GM23338 (cell line): Measurements from ENCODE around the gene ZBBX. TPM values are rescaled to one million over a fixed set of nuclear protein-coding genes. Genes with fewer than 3 reads are reported as not detected.

Experiments
- ATAC-seq: fragments of 200-7000 bp; cut with Tn5 transposase; 3 replicates; pipeline ENCODE4 v1.9.1; 2020
- DNase-seq: peaks from one replicate; pipeline ENCODE4 v3.0.0-alpha.2; 2015; ENCODE audit warnings: low spot score
- H2AFZ ChIP-seq: fragments of 200-600 bp; sonication (generic); 2 replicates; pipeline ENCODE4 v1.8.0; 2016; ENCODE audit warnings: antibody characterized with exemption, mild to moderate bottlenecking, moderate library complexity
- H3F3A ChIP-seq: fragments of 200-600 bp; sonication (generic); replicated peaks from 2 replicates; pipeline ENCODE4 v1.8.0; 2017; ENCODE audit warnings: antibody characterized with exemption, mixed run types, low read depth
- H3K27ac ChIP-seq: fragments of 200-600 bp; sonication (generic); 2 replicates; pipeline ENCODE4 v1.6.1; 2016; ENCODE audit warnings: low read depth
- H3K27me3 ChIP-seq: fragments of 200-600 bp; sonication (generic); 2 replicates; pipeline ENCODE4 v1.8.0; 2016; ENCODE audit warnings: mild to moderate bottlenecking, mixed run types, moderate library complexity; ENCODE audit not compliant: insufficient read depth
- H3K36me3 ChIP-seq: fragments of 200-600 bp; sonication (generic); 2 replicates; pipeline ENCODE4 v1.8.0; 2016; ENCODE audit warnings: mild to moderate bottlenecking; ENCODE audit not compliant: insufficient read depth
- H3K4me1 ChIP-seq: fragments of 200-600 bp; sonication (generic); 2 replicates; pipeline ENCODE4 v1.8.0; 2016; ENCODE audit warnings: mild to moderate bottlenecking, moderate library complexity; ENCODE audit not compliant: insufficient read depth
- H3K4me2 ChIP-seq: fragments of 200-600 bp; sonication (generic); 2 replicates; pipeline ENCODE4 v1.7.1; 2017; ENCODE audit warnings: mixed run types
- H3K4me3 ChIP-seq: fragments of 200-600 bp; sonication (generic); 2 replicates; pipeline ENCODE4 v1.6.1; 2016; ENCODE audit warnings: mixed run types
- H3K79me2 ChIP-seq: fragments of 200-600 bp; sonication (generic); replicated peaks from 2 replicates; pipeline ENCODE4 v1.8.0; 2017; ENCODE audit warnings: mild to moderate bottlenecking; ENCODE audit not compliant: insufficient read depth
- H3K9me2 ChIP-seq: fragments of 200-600 bp; sonication (generic); 2 replicates; pipeline ENCODE4 v1.8.0; 2017; ENCODE audit not compliant: insufficient read depth
- H4K20me1 ChIP-seq: fragments of 200-600 bp; sonication (generic); replicated peaks from 2 replicates; pipeline ENCODE4 v1.8.0; 2017; ENCODE audit warnings: mild to moderate bottlenecking; ENCODE audit not compliant: insufficient read depth
- H3K27ac Mint-ChIP-seq: 2 replicates; pipeline ENCODE4 v1.8.0; 2020; ENCODE audit warnings: inconsistent platforms, mild to moderate bottlenecking, moderate library complexity, mixed read lengths
- H3K27me3 Mint-ChIP-seq: 3 replicates; pipeline ENCODE4 v1.8.0; 2022; ENCODE audit warnings: low read depth, mild to moderate bottlenecking, moderate library complexity, mixed read lengths, inconsistent platforms; ENCODE audit not compliant: insufficient read depth, poor library complexity
- H3K36me3 Mint-ChIP-seq: 3 replicates; pipeline ENCODE4 v1.8.0; 2021; ENCODE audit warnings: low read depth, mild to moderate bottlenecking, inconsistent platforms, moderate library complexity, mixed read lengths
- H3K4me1 Mint-ChIP-seq: 3 replicates; pipeline ENCODE4 v1.8.0; 2020; ENCODE audit warnings: mild to moderate bottlenecking, inconsistent platforms, mixed read lengths
- H3K4me3 Mint-ChIP-seq: 3 replicates; pipeline ENCODE4 v1.8.0; 2021; ENCODE audit warnings: moderate library complexity, mild to moderate bottlenecking, inconsistent platforms, mixed read lengths
- H3K9me3 Mint-ChIP-seq: 3 replicates; pipeline ENCODE4 v1.8.0; 2020; ENCODE audit warnings: moderate library complexity, mild to moderate bottlenecking, inconsistent platforms, mixed read lengths
- CREB1 ChIP-seq: fragments of 250-450 bp; sonication (Bioruptor Pico); IDR thresholded peaks from 2 replicates; pipeline ENCODE4 v1.5.0; 2020; ENCODE audit warnings: low read depth, mild to moderate bottlenecking, moderate library complexity
- EZH2 ChIP-seq: fragments of 200-600 bp; sonication (generic); IDR thresholded peaks from one replicate; pipeline ENCODE4 v1.8.0; 2017; ENCODE audit warnings: antibody characterized with exemption, mild to moderate bottlenecking, low read depth; ENCODE audit not compliant: unreplicated experiment
- EZH2phosphoT487 ChIP-seq: fragments of 200-600 bp; sonication (generic); IDR thresholded peaks from one replicate; pipeline ENCODE4 v1.8.1; 2018; ENCODE audit warnings: antibody characterized with exemption; ENCODE audit not compliant: unreplicated experiment
- JUNB ChIP-seq: IDR thresholded peaks from one replicate; pipeline ENCODE4 v1.6.1; 2016; ENCODE audit warnings: antibody characterized with exemption; ENCODE audit not compliant: unreplicated experiment
- NANOG ChIP-seq: IDR thresholded peaks from 2 replicates; pipeline ENCODE4 v1.6.1; 2016; ENCODE audit warnings: antibody characterized with exemption, borderline replicate concordance
- STAT1 ChIP-seq: IDR thresholded peaks from one replicate; pipeline ENCODE4 v1.6.1; 2016; ENCODE audit warnings: antibody characterized with exemption; ENCODE audit not compliant: unreplicated experiment
- ZNF114 ChIP-seq: fragments of 250-450 bp; sonication (Bioruptor Pico); IDR thresholded peaks from 2 replicates; pipeline ENCODE4 v1.5.0; 2020; ENCODE audit warnings: mild to moderate bottlenecking, moderate library complexity
- polyA plus RNA-seq: library from polyadenylated mRNA; unstranded; fragments of >200 nt; fragmentation: Nextera tagmentation; extraction: Ambion mirVana; gene quantifications from 2 replicates; pipeline ENCODE4 v1.2.1, GENCODE V29; 2016
- total RNA-seq: library from RNA; depleted of rRNA; stranded (reverse); fragments of >200 nt; shearing (Covaris generic); gene quantifications from 2 replicates; pipeline ENCODE4 v1.2.3, GENCODE V29; 2014
- TF ChIP-seq, protein P1 (sequence below): IDR thresholded peaks from one replicate; pipeline ENCODE4 v1.6.1; 2018; ENCODE audit warnings: antibody characterized with exemption; ENCODE audit not compliant: unreplicated experiment
- TF ChIP-seq, protein P2 (sequence below), 2 experiments: fragments of 200-600 bp in 1 of 2; sonication (generic) in 1 of 2; conservative IDR thresholded peaks; 2 replicates each; pipeline versions ENCODE4 v1.5.1 to v1.6.1; 2016 to 2017; ENCODE audit warnings: antibody characterized with exemption in 2 of 2, low read depth in 2 of 2, mild to moderate bottlenecking in 2 of 2, moderate library complexity in 1 of 2
- TF ChIP-seq, protein P3 (sequence below): IDR thresholded peaks from 2 replicates; pipeline ENCODE4 v1.6.1; 2016; ENCODE audit warnings: antibody characterized with exemption
- TF ChIP-seq, protein P4 (sequence below): fragments of 250-450 bp; sonication (Bioruptor Pico); IDR thresholded peaks from 2 replicates; pipeline ENCODE4 v1.5.0; 2020; ENCODE audit warnings: mild to moderate bottlenecking, moderate library complexity

The ZBBX gene
- total and polyA plus RNA-seq, 2 experiments from 2014 or later: 0.90 to 1.1 TPM

DNA sequence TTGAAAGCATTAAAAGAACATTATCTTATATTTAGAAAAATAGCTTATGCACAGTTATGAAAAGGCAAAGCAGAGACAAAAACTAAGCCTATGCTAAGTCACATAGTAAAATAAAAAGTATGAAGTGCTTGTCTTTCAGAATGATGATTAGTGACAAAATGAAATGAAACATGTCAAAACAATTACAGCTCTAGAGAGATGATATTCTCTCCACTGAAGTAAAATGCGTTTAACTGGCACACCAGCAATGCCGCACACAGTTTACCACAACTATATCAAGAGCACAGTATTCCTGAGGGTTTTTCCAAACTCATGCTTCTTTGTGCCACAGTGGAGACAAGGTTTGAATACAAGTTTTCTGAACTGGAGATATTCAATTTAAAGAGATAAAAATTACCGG lies 2.1 kb upstream of the ZBBX start:
- Histone ChIP-seq H3K9me2 (no peaks in the 10 kb centered on the region), H3K4me2 (no peak overlapping the region), H3K36me3 (no peaks in the 10 kb centered on the region), H3K79me2 (no peaks in the 10 kb centered on the region), H4K20me1 (no peaks in the 10 kb centered on the region), H3K27ac (no peak overlapping the region), H3K4me1 (0 out of 2 replicates have a peak, but pooled peaks cover 3% of the 10 kb centered on the region), H3F3A (no peaks in the 10 kb centered on the region), H2AFZ (no peak overlapping the region), H3K27me3 (no peaks in the 10 kb centered on the region), H3K4me3 (no peak overlapping the region)
- no peak for ATAC-seq
- peaks cover 2% of the 10 kb centered on the region for H3K27me3 Mint-ChIP-seq
- no peaks in the 10 kb centered on the region for H3K9me3 Mint-ChIP-seq
- H3K27ac Mint-ChIP-seq: no peak overlapping the region
- no peak overlapping the region for H3K4me3 Mint-ChIP-seq
- H3K4me1 Mint-ChIP-seq: peaks cover 9% of the 10 kb centered on the region; the same call in 2 of the 3 replicates
- no peak for TF ChIP-seq STAT1
- no peak for TF ChIP-seq EZH2phosphoT487
- TF ChIP-seq ZNF114 (CRISPR knock-in tag): no peak
- TF ChIP-seq NANOG: no peak
- no peak for TF ChIP-seq CREB1 (CRISPR knock-in tag)
- TF ChIP-seq, protein P1, sequence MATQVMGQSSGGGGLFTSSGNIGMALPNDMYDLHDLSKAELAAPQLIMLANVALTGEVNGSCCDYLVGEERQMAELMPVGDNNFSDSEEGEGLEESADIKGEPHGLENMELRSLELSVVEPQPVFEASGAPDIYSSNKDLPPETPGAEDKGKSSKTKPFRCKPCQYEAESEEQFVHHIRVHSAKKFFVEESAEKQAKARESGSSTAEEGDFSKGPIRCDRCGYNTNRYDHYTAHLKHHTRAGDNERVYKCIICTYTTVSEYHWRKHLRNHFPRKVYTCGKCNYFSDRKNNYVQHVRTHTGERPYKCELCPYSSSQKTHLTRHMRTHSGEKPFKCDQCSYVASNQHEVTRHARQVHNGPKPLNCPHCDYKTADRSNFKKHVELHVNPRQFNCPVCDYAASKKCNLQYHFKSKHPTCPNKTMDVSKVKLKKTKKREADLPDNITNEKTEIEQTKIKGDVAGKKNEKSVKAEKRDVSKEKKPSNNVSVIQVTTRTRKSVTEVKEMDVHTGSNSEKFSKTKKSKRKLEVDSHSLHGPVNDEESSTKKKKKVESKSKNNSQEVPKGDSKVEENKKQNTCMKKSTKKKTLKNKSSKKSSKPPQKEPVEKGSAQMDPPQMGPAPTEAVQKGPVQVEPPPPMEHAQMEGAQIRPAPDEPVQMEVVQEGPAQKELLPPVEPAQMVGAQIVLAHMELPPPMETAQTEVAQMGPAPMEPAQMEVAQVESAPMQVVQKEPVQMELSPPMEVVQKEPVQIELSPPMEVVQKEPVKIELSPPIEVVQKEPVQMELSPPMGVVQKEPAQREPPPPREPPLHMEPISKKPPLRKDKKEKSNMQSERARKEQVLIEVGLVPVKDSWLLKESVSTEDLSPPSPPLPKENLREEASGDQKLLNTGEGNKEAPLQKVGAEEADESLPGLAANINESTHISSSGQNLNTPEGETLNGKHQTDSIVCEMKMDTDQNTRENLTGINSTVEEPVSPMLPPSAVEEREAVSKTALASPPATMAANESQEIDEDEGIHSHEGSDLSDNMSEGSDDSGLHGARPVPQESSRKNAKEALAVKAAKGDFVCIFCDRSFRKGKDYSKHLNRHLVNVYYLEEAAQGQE: no peak
- TF ChIP-seq JUNB: no peak
- TF ChIP-seq, protein P2, sequence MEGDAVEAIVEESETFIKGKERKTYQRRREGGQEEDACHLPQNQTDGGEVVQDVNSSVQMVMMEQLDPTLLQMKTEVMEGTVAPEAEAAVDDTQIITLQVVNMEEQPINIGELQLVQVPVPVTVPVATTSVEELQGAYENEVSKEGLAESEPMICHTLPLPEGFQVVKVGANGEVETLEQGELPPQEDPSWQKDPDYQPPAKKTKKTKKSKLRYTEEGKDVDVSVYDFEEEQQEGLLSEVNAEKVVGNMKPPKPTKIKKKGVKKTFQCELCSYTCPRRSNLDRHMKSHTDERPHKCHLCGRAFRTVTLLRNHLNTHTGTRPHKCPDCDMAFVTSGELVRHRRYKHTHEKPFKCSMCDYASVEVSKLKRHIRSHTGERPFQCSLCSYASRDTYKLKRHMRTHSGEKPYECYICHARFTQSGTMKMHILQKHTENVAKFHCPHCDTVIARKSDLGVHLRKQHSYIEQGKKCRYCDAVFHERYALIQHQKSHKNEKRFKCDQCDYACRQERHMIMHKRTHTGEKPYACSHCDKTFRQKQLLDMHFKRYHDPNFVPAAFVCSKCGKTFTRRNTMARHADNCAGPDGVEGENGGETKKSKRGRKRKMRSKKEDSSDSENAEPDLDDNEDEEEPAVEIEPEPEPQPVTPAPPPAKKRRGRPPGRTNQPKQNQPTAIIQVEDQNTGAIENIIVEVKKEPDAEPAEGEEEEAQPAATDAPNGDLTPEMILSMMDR (conservative IDR thresholded peaks at IDR 0.05; ENCODE audit: low read depth in 2 of 2): no peak
- TF ChIP-seq, protein P3, sequence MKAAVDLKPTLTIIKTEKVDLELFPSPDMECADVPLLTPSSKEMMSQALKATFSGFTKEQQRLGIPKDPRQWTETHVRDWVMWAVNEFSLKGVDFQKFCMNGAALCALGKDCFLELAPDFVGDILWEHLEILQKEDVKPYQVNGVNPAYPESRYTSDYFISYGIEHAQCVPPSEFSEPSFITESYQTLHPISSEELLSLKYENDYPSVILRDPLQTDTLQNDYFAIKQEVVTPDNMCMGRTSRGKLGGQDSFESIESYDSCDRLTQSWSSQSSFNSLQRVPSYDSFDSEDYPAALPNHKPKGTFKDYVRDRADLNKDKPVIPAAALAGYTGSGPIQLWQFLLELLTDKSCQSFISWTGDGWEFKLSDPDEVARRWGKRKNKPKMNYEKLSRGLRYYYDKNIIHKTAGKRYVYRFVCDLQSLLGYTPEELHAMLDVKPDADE: no peak
- TF ChIP-seq EZH2: no peak
- TF ChIP-seq, protein P4, sequence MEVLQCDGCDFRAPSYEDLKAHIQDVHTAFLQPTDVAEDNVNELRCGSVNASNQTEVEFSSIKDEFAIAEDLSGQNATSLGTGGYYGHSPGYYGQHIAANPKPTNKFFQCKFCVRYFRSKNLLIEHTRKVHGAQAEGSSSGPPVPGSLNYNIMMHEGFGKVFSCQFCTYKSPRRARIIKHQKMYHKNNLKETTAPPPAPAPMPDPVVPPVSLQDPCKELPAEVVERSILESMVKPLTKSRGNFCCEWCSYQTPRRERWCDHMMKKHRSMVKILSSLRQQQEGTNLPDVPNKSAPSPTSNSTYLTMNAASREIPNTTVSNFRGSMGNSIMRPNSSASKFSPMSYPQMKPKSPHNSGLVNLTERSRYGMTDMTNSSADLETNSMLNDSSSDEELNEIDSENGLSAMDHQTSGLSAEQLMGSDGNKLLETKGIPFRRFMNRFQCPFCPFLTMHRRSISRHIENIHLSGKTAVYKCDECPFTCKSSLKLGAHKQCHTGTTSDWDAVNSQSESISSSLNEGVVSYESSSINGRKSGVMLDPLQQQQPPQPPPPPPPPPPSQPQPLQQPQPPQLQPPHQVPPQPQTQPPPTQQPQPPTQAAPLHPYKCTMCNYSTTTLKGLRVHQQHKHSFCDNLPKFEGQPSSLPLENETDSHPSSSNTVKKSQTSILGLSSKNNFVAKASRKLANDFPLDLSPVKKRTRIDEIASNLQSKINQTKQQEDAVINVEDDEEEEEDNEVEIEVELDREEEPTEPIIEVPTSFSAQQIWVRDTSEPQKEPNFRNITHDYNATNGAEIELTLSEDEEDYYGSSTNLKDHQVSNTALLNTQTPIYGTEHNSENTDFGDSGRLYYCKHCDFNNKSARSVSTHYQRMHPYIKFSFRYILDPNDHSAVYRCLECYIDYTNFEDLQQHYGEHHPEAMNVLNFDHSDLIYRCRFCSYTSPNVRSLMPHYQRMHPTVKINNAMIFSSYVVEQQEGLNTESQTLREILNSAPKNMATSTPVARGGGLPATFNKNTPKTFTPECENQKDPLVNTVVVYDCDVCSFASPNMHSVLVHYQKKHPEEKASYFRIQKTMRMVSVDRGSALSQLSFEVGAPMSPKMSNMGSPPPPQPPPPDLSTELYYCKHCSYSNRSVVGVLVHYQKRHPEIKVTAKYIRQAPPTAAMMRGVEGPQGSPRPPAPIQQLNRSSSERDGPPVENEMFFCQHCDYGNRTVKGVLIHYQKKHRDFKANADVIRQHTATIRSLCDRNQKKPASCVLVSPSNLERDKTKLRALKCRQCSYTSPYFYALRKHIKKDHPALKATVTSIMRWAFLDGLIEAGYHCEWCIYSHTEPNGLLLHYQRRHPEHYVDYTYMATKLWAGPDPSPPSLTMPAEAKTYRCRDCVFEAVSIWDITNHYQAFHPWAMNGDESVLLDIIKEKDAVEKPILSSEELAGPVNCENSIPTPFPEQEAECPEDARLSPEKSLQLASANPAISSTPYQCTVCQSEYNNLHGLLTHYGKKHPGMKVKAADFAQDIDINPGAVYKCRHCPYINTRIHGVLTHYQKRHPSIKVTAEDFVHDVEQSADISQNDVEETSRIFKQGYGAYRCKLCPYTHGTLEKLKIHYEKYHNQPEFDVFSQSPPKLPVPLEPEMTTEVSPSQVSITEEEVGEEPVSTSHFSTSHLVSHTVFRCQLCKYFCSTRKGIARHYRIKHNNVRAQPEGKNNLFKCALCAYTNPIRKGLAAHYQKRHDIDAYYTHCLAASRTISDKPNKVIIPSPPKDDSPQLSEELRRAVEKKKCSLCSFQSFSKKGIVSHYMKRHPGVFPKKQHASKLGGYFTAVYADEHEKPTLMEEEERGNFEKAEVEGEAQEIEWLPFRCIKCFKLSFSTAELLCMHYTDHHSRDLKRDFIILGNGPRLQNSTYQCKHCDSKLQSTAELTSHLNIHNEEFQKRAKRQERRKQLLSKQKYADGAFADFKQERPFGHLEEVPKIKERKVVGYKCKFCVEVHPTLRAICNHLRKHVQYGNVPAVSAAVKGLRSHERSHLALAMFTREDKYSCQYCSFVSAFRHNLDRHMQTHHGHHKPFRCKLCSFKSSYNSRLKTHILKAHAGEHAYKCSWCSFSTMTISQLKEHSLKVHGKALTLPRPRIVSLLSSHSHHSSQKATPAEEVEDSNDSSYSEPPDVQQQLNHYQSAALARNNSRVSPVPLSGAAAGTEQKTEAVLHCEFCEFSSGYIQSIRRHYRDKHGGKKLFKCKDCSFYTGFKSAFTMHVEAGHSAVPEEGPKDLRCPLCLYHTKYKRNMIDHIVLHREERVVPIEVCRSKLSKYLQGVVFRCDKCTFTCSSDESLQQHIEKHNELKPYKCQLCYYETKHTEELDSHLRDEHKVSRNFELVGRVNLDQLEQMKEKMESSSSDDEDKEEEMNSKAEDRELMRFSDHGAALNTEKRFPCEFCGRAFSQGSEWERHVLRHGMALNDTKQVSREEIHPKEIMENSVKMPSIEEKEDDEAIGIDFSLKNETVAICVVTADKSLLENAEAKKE (CRISPR knock-in tag): no peak
- H3K36me3 Mint-ChIP-seq: no peaks in the 10 kb centered on the region
- no peak for DNase-seq
